CD4-positive, alpha-beta T cell (primary cell): Measurements from ENCODE around the gene PPDPF. TPM values are rescaled to one million over a fixed set of nuclear protein-coding genes. Genes with fewer than 3 reads are reported as not detected.

Experiments
- ATAC-seq: fragments of 200-7000 bp; cut with Tn5 transposase; one replicate; pipeline ENCODE4 v1.10.0; 2022; ENCODE audit warnings: mild to moderate bottlenecking; ENCODE audit not compliant: poor library complexity
- CTCF ChIA-PET: fragments of 350-600 bp; sonication (Branson Sonifier 250); formaldehyde crosslinking; loops from one replicate; lab custom pipeline; 2021; ENCODE audit warnings: antibody characterized with exemption, inconsistent platforms; lab: Charles Lee
- POLR2A ChIA-PET: fragments of 350-600 bp; sonication (Branson Sonifier 250); formaldehyde crosslinking; loops from one replicate; lab custom pipeline; 2021; ENCODE audit warnings: antibody characterized with exemption, inconsistent platforms; lab: Charles Lee
- DNase-seq, 14 experiments: peaks; one replicate each; pipeline ENCODE4 v3.0.0-alpha.2; 2013 to 2020; ENCODE audit warnings: mixed read lengths in 2 of 14
- H3K27ac ChIP-seq, 2 donors: one replicate each; pipeline versions ENCODE4 v1.5.1 to v1.7.0; 2013; ENCODE audit warnings: low read length in 2 of 2, low read depth in 1 of 2, mild to moderate bottlenecking in 1 of 2
- H3K27me3 ChIP-seq, 2 experiments: 1 replicate in 1 of 2; 2 replicates in 1 of 2; pipeline versions ENCODE4 v1.6.1 to v1.7.0; 2013; ENCODE audit warnings: low read length in 2 of 2, control low read depth in 1 of 2, mild to moderate bottlenecking in 1 of 2, moderate library complexity in 1 of 2; ENCODE audit not compliant: insufficient read depth in 2 of 2, control insufficient read depth in 1 of 2
- H3K36me3 ChIP-seq: one replicate; pipeline ENCODE4 v1.6.1; 2013; ENCODE audit warnings: low read length, control low read depth; ENCODE audit not compliant: insufficient read depth
- H3K4me1 ChIP-seq: one replicate; pipeline ENCODE4 v1.6.1; 2013; ENCODE audit warnings: low read length, control low read depth; ENCODE audit not compliant: insufficient read depth
- H3K4me3 ChIP-seq: one replicate; pipeline ENCODE4 v1.5.1; 2013; ENCODE audit warnings: mild to moderate bottlenecking, low read length, moderate library complexity
- H3K9me3 ChIP-seq, 2 experiments: 1 replicate in 1 of 2; 2 replicates in 1 of 2; pipeline versions ENCODE4 v1.6.1 to v1.7.0; 2013; ENCODE audit warnings: low read length in 2 of 2, mild to moderate bottlenecking in 2 of 2, control low read depth in 1 of 2, moderate library complexity in 1 of 2; ENCODE audit not compliant: control insufficient read depth in 1 of 2, insufficient read depth in 1 of 2
- H3K27ac Mint-ChIP-seq: one replicate; pipeline ENCODE4 v1.8.0; 2020; ENCODE audit warnings: mixed read lengths
- H3K27me3 Mint-ChIP-seq: one replicate; pipeline ENCODE4 v1.8.0; 2021; ENCODE audit warnings: mixed read lengths
- H3K36me3 Mint-ChIP-seq: one replicate; pipeline ENCODE4 v1.8.0; 2021; ENCODE audit warnings: low read depth, mixed read lengths
- H3K4me1 Mint-ChIP-seq: one replicate; pipeline ENCODE4 v1.8.0; 2021; ENCODE audit warnings: low read depth, mixed read lengths
- H3K4me3 Mint-ChIP-seq: one replicate; pipeline ENCODE4 v1.8.0; 2020; ENCODE audit warnings: mild to moderate bottlenecking, mixed read lengths
- H3K9me3 Mint-ChIP-seq: one replicate; pipeline ENCODE4 v1.8.0; 2020; ENCODE audit warnings: mixed read lengths
- CTCF ChIP-seq: fragments of 200-600 bp; IDR thresholded peaks from one replicate; pipeline ENCODE4 v1.8.0; 2022; ENCODE audit warnings: antibody characterized with exemption, mild to moderate bottlenecking
- intact Hi-C, 2 experiments: fragments of 100-400 bp; cut with DNase I in 1 of 2; cut with micrococcal nuclease in 1 of 2; formaldehyde crosslinking; loops; one replicate each; pipeline versions ENCODE4 v1.15.1 to v1.9.0; 2023 to 2025; cut with DNase I, micrococcal nuclease
- total RNA-seq, 174 experiments: library from RNA in 2 of 174; stranded (reverse) in 2 of 174; gene quantifications; one replicate each; pipeline ENCODE4 v1.2.3 and lab custom pipeline; 2021 to 2026

PPDPF gene
- total RNA-seq, 2 experiments from 2014 or later, result 249 to 251 TPM

GRCh38 chr20:63505281-63505680, 15.3 kb upstream of the PPDPF start:
- intact Hi-C loops, result no loop called here
- Mint-ChIP-seq H3K4me3 (no peak overlapping the region), H3K36me3 (no peaks in the 10 kb centered on the region), H3K27ac (no peak overlapping the region), H3K27me3 (peaks cover 44% of the 10 kb centered on the region), H3K9me3 (peaks cover 2% of the 10 kb centered on the region), H3K4me1 (no peaks in the 10 kb centered on the region)
- Histone ChIP-seq H3K4me3 (no peak overlapping the region), H3K4me1 (peaks cover 6% of the 10 kb centered on the region), H3K36me3 (no peaks in the 10 kb centered on the region), H3K9me3 (peaks cover 13 to 35% of the 10 kb centered on the region in 2 experiments), H3K27me3 (peaks cover 0 to 16% of the 10 kb centered on the region in 2 experiments), H3K27ac (no peak overlapping the region)
- ATAC-seq (no peak), DNase-seq (no peak)
- no peak for TF ChIP-seq CTCF
- ChIA-PET POLR2A (no interaction called here), CTCF (no interaction called here)

GRCh38 chr20:63505723-63506122, 14.8 kb upstream of the PPDPF start:
- Histone ChIP-seq H3K36me3 (no peaks in the 10 kb centered on the region), H3K9me3 (peaks cover 13 to 35% of the 10 kb centered on the region in 2 experiments), H3K4me3 (no peak overlapping the region), H3K27me3 (peaks cover 0 to 18% of the 10 kb centered on the region in 2 experiments), H3K27ac (no peak overlapping the region), H3K4me1 (peaks cover 6% of the 10 kb centered on the region)
- TF ChIP-seq CTCF, result no peak
- H3K27ac Mint-ChIP-seq, result no peak overlapping the region
- no peak for DNase-seq
- POLR2A ChIA-PET, result no interaction called here
- H3K4me3 Mint-ChIP-seq, result no peak overlapping the region
- CTCF ChIA-PET, result no interaction called here
- H3K9me3 Mint-ChIP-seq, result peaks cover 2% of the 10 kb centered on the region
- intact Hi-C loops, result no loop called here
- no peaks in the 10 kb centered on the region for H3K36me3 Mint-ChIP-seq
- H3K4me1 Mint-ChIP-seq, result no peaks in the 10 kb centered on the region
- ATAC-seq, result no peak
- H3K27me3 Mint-ChIP-seq, result peaks cover 46% of the 10 kb centered on the region

GRCh38 chr20:63507083-63507743, 13.4 kb upstream of the PPDPF start:
- CTCF ChIA-PET, result interaction anchor here (0.7 kb wide), 1 partner anchor 10 kb away, joined by 3 read pairs; no protein-coding TSS in a partner anchor
- Histone ChIP-seq H3K27ac (no peak overlapping the region), H3K36me3 (no peaks in the 10 kb centered on the region), H3K9me3 (peaks cover 13 to 35% of the 10 kb centered on the region in 2 experiments), H3K4me3 (no peak overlapping the region), H3K4me1 (peaks cover 6% of the 10 kb centered on the region), H3K27me3 (peaks cover 0 to 22% of the 10 kb centered on the region in 2 experiments)
- Mint-ChIP-seq H3K27me3 (peaks cover 50% of the 10 kb centered on the region), H3K4me1 (no peaks in the 10 kb centered on the region), H3K36me3 (no peaks in the 10 kb centered on the region), H3K9me3 (peaks cover 2% of the 10 kb centered on the region), H3K27ac (no peak overlapping the region), H3K4me3 (no peak overlapping the region)
- ATAC-seq, result no peak
- TF ChIP-seq CTCF, result no peak
- POLR2A ChIA-PET, result no interaction called here
- DNase-seq, result no peak
- intact Hi-C loops, result no loop called here
